Dendritic cell treated with granulocyte-macrophage colony-stimulating factor and Interleukin-4, amounts not matched to agents 40 ng/mL and 50 ng/mL, for 4 days (primary cell): ENCODE measurements around the gene EYA3.
"Not testable (repeated sequence)": the region's sequence is repeated elsewhere in the genome, so short reads cannot be mapped to it uniquely, and the experiment has no call there.

Source experiments
- H3K27ac Mint-ChIP-seq: one replicate; pipeline ENCODE4 v1.8.0; 2022; ENCODE audit warnings: mild to moderate bottlenecking, mixed read lengths
- H3K27me3 Mint-ChIP-seq: one replicate; pipeline ENCODE4 v1.8.0; 2022; ENCODE audit warnings: mild to moderate bottlenecking, mixed read lengths
- H3K36me3 Mint-ChIP-seq: one replicate; pipeline ENCODE4 v1.8.0; 2022; ENCODE audit warnings: low read depth, mixed read lengths
- H3K4me1 Mint-ChIP-seq: one replicate; pipeline ENCODE4 v1.8.0; 2022; ENCODE audit warnings: low read depth, mixed read lengths
- H3K4me3 Mint-ChIP-seq: one replicate; pipeline ENCODE4 v1.8.0; 2022; ENCODE audit warnings: mild to moderate bottlenecking, moderate library complexity, mixed read lengths
- H3K9me3 Mint-ChIP-seq: one replicate; pipeline ENCODE4 v1.8.0; 2022; ENCODE audit warnings: mixed read lengths
- intact Hi-C: fragments of 100-400 bp; cut with micrococcal nuclease; formaldehyde crosslinking; loops from one replicate; pipeline ENCODE4 v1.15.0; 2022

EYA3 gene

GRCh38 chr1:27999055-27999454 is 89.4 kb downstream of the EYA3 start:
- Mint-ChIP-seq H3K27me3 (no peaks in the 10 kb centered on the region), H3K27ac (no peak overlapping the region), H3K9me3 (no peaks in the 10 kb centered on the region), H3K4me3 (no peak overlapping the region), H3K4me1 (peaks cover 6% of the 10 kb centered on the region), H3K36me3 (peaks cover 94% of the 10 kb centered on the region)
- intact Hi-C loops = no loop called here

DNA sequence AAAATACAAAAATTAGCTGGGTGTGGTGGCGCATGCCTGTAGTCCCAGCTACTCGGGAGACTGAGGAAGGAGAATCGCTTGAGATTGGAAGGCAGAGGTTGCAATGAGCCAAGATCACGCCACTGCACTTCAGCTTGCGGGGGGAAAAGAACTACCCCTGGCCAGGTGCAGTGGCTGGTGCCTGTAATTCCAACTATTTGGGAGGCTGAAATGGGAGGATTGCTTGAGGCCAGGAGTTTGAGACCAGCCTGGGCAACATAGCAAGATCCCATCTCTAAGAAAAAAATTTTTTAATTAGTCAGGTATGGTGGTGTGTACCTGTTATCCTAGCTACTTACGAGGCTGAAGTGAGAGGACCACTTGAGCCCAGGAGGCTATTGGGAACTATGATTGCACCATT is 93.9 kb downstream of the EYA3 start:
- Mint-ChIP-seq H3K36me3 (peaks cover 85% of the 10 kb centered on the region), H3K27ac (peak overlapping the region; percentile 79), H3K4me1 (peaks cover 16% of the 10 kb centered on the region)
- H3K9me3 Mint-ChIP-seq, H3K27me3 Mint-ChIP-seq, intact Hi-C loops, H3K4me3 Mint-ChIP-seq: not testable (repeated sequence)

DNA sequence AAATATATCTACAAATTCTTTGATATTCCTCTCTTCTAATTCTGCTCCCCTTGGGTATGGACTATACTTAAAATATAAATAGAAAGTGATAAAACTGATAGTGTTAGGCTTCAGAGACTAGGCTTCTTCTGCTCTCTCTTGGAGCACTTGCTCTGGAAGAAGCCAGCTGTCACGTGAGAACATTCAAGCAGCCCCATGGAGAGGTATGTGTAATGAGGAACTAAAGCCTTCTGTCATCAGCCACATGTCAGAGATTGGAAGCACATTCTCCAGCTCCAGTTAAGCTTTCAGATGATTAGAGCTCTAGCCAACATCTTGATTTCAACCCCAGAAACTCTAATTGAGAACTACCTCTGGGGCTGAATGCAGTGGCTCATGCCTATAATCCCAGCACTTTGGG is 94.3 kb downstream of the EYA3 start:
- no peaks in the 10 kb centered on the region for H3K9me3 Mint-ChIP-seq
- peaks cover 16% of the 10 kb centered on the region for H3K4me1 Mint-ChIP-seq
- intact Hi-C loops = no loop called here
- peak overlapping the region; percentile 79 for H3K27ac Mint-ChIP-seq
- no peak overlapping the region for H3K4me3 Mint-ChIP-seq
- H3K36me3 Mint-ChIP-seq = peaks cover 85% of the 10 kb centered on the region
- no peaks in the 10 kb centered on the region for H3K27me3 Mint-ChIP-seq

DNA sequence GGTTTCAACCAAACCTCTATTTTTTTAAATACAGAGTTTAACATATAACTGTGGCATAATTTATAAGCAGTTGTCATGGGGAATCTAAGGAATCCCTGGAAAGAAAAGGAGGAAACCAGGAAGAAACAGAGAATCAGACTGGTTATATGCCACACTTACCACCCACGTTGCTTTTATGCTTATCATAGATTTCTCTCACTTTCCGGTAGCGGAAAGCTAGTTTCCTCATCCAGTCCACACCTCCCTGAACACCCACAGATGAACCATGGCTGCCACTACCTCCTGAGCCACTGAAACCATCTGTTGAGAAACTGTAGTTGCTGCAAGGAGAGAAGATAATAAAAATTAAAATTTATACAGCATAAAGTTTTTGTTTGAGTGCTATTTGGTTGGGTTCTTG is 95.2 kb downstream of the EYA3 start:
- peaks cover 85% of the 10 kb centered on the region for H3K36me3 Mint-ChIP-seq

DNA sequence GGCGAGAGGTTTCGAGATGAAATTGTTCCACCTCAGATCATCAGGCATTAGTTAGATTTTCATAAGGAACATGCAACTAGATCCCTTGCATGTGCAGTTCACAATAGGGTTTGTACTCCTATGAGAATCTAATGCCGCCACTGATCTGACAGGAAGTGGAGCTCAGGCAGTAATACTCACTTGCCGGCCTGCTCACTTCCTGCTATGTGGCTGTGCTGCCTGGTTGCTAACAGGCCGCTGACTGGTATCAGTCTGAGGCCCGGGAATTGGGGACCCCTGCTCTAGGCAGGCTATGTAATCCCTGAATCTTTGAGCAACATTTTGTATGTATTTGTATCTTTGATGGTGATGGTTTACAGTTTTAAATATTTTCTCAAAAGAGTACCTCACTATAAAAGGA is 96.1 kb downstream of the EYA3 start:
- intact Hi-C loops = no loop called here
- Mint-ChIP-seq H3K27me3 (no peaks in the 10 kb centered on the region), H3K4me3 (no peak overlapping the region), H3K4me1 (peaks cover 16% of the 10 kb centered on the region), H3K27ac (peak overlapping the region; percentile 32), H3K9me3 (no peaks in the 10 kb centered on the region), H3K36me3 (peaks cover 85% of the 10 kb centered on the region)

More for the DNA sequence above, 95.2 kb downstream of the EYA3 start:
- Mint-ChIP-seq H3K27ac (peak overlapping the region; percentile 79), H3K9me3 (no peaks in the 10 kb centered on the region), H3K27me3 (no peaks in the 10 kb centered on the region), H3K4me3 (no peak overlapping the region), H3K4me1 (peaks cover 16% of the 10 kb centered on the region)
- intact Hi-C loops = no loop called here

DNA sequence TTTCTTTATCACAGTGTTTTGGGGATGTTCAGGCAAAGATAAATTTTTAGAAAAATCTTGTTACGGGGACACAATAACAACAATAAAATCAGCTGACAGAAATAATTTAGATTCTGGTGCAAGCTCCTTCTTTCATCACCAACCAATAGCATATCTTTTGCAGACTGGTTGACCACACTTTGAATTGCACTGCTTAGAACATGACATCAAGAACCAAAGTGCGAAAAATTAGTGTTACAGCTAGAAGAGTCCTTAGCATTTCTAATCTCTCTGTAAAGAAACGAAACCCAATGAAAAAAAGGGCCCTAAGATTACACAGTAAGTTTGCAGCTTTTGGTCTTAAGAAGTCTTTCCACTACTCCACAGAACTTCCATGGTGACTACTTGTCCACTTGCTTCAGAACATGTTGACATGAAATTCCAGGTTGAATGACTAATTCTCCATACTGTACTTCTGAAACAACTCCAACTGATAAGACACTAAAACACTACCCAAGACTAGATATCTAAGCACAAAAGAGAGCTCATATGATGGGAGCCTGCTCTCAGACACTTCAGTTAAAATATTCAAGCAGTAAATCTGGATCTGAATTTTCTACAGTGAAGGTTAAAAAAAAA is 97.4 kb downstream of the EYA3 start:
- Mint-ChIP-seq H3K4me1 (peaks cover 16% of the 10 kb centered on the region), H3K27ac (no peak overlapping the region), H3K36me3 (peaks cover 80% of the 10 kb centered on the region), H3K27me3 (no peaks in the 10 kb centered on the region), H3K9me3 (no peaks in the 10 kb centered on the region), H3K4me3 (no peak overlapping the region)
- intact Hi-C loops = no loop called here

- H3K4me3 Mint-ChIP-seq = no peak overlapping the region
- no peaks in the 10 kb centered on the region for H3K9me3 Mint-ChIP-seq
- intact Hi-C loops = loop anchor here (5.0 kb wide), 1 partner anchor 39 kb away; no protein-coding TSS in a partner anchor
- no peak overlapping the region for H3K27ac Mint-ChIP-seq
- H3K36me3 Mint-ChIP-seq = peaks cover 56% of the 10 kb centered on the region
- H3K27me3 Mint-ChIP-seq = no peaks in the 10 kb centered on the region
- peaks cover 6% of the 10 kb centered on the region for H3K4me1 Mint-ChIP-seq
Measured at GRCh38 chr1:27981145-27981544, 107.3 kb downstream of the EYA3 start.

DNA sequence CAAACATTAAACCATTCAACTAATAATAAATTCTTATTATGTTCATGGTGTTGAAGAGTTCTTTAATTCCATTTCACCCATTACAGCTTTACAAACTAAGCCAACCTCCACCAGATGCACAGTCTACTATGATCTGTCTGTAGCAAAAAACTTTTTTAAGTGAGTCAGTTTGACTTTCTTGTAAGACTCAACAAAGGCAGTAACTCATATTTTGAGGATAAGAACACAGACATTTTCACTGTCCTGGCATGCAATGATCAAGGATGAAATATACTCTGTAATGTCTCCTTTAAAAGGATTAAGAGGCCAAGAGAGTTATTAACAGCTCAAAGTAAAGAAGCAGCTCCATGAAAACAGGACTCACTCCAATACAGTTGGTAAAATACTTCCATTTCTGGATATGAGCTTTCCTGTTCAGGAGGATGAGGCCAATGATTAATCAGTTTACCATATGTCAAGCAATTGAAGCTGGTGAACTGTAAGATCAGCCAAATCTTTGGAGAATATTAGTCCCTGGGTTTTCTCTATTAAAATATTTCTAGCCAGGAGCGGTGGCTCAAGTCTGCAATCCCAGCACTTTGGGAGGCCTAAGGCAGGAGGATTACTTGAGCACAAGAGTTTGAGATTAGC is 108.1 kb downstream of the EYA3 start:
- Mint-ChIP-seq H3K4me1 (peaks cover 6% of the 10 kb centered on the region), H3K27ac (no peak overlapping the region), H3K9me3 (no peaks in the 10 kb centered on the region), H3K36me3 (peaks cover 53% of the 10 kb centered on the region), H3K27me3 (no peaks in the 10 kb centered on the region), H3K4me3 (no peak overlapping the region)
- intact Hi-C loops = loop anchor here (5.0 kb wide), 1 partner anchor 38 kb away; no protein-coding TSS in a partner anchor

- Mint-ChIP-seq H3K9me3 (no peaks in the 10 kb centered on the region), H3K27ac (no peak overlapping the region), H3K4me3 (no peak overlapping the region), H3K36me3 (peaks cover 49% of the 10 kb centered on the region), H3K4me1 (peaks cover 6% of the 10 kb centered on the region), H3K27me3 (no peaks in the 10 kb centered on the region)
- intact Hi-C loops = loop anchor here (2.0 to 5.0 kb wide), 2 partner anchors 38 to 121 kb away; no protein-coding TSS in a partner anchor
Measured at GRCh38 chr1:27979859-27980201, 108.6 kb downstream of the EYA3 start.

GRCh38 chr1:27979151-27979858 is 109.1 kb downstream of the EYA3 start:
- intact Hi-C loops = loop anchor here (2.0 kb wide), 1 partner anchor 121 kb away; no protein-coding TSS in a partner anchor
- peaks cover 6% of the 10 kb centered on the region for H3K4me1 Mint-ChIP-seq
- no peaks in the 10 kb centered on the region for H3K27me3 Mint-ChIP-seq
- H3K36me3 Mint-ChIP-seq = peaks cover 49% of the 10 kb centered on the region
- no peak overlapping the region for H3K4me3 Mint-ChIP-seq
- no peaks in the 10 kb centered on the region for H3K9me3 Mint-ChIP-seq
- no peak overlapping the region for H3K27ac Mint-ChIP-seq

DNA sequence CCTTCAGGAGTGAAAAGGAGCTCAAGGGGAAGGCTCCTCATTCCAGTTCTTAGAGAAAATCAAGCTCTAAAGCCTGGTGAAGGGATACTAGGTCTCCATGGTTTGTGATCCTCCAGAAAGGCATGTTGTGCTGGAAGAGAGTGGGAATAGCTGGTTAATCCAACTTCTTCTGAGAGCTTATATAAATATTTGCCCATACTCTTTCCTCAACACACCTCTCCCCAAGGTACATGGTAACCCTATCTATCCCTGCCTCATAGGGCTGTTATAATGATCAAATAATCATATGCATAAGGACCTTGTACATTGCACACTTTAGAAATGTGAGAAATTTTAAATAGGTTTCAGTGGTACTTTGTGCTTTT is 114.0 kb downstream of the EYA3 start:
- H3K27ac Mint-ChIP-seq = no peak overlapping the region
- H3K4me1 Mint-ChIP-seq = peaks cover 5% of the 10 kb centered on the region
- H3K4me3 Mint-ChIP-seq = no peak overlapping the region
- H3K27me3 Mint-ChIP-seq = no peaks in the 10 kb centered on the region
- H3K9me3 Mint-ChIP-seq = no peaks in the 10 kb centered on the region
- H3K36me3 Mint-ChIP-seq = peaks cover 79% of the 10 kb centered on the region
- intact Hi-C loops = no loop called here

DNA sequence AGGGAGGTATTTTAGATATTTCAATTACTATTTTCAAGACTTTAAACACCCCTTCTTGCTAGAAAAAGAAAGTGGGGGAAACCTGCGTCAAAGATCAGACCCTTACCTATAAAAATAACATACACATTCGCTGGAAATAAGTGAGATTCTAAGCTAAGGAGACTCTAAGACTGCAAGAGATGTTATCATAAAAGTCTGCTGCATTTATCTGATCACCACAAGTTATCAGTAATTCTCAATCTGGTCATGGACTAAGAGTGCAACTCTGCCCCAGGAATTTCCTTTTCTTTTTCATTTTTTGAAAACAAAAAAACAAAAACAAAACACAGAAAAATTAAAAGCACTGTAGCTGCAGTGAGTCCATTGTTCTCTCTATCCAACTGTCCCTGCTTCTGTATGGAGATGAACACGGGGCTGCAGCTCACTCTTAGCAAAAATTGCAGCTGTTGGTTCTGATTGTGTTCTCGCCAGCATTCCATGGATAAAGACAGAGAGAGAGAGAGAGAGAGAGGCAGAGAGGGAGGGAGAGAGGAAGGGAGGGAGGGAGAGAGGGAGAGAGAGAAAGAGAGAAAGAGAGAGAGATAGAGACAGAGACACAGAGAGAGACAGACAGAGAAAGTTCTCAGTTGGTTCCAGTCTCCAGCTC is 114.5 kb downstream of the EYA3 start:
- peaks cover 7% of the 10 kb centered on the region for H3K4me1 Mint-ChIP-seq
- no peak overlapping the region for H3K4me3 Mint-ChIP-seq
- no peak overlapping the region for H3K27ac Mint-ChIP-seq
- no peaks in the 10 kb centered on the region for H3K27me3 Mint-ChIP-seq
- peaks cover 78% of the 10 kb centered on the region for H3K36me3 Mint-ChIP-seq
- H3K9me3 Mint-ChIP-seq = no peaks in the 10 kb centered on the region
- intact Hi-C loops = no loop called here

DNA sequence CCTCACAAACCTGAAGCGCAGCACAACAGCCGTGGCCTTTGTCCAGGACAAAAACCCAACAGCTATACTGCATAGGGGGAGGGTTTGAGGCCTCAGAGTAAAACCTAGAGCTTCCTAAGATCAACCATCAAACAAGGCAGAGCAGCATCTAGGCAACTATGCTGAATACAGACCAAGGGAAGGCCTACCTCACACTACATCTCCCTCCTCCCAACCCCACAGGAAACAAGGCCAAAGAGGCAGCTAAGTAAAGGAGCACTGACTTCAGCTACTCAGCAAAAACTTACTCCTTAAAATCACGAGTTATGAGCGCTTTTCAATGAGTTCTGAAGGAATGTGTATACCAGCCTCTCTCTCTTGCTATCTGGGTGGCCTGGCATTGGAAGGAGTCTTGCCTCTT is 116.3 kb downstream of the EYA3 start:
- H3K27ac Mint-ChIP-seq = no peak overlapping the region
- peaks cover 78% of the 10 kb centered on the region for H3K36me3 Mint-ChIP-seq
- peaks cover 15% of the 10 kb centered on the region for H3K4me1 Mint-ChIP-seq
- intact Hi-C loops = no loop called here
- no peaks in the 10 kb centered on the region for H3K9me3 Mint-ChIP-seq
- no peak overlapping the region for H3K4me3 Mint-ChIP-seq
- no peaks in the 10 kb centered on the region for H3K27me3 Mint-ChIP-seq

GRCh38 chr1:27971674-27972073 is 116.7 kb downstream of the EYA3 start:
- Mint-ChIP-seq H3K36me3 (peaks cover 78% of the 10 kb centered on the region), H3K27ac (no peak overlapping the region), H3K27me3 (no peaks in the 10 kb centered on the region), H3K4me1 (peaks cover 15% of the 10 kb centered on the region), H3K9me3 (no peaks in the 10 kb centered on the region), H3K4me3 (no peak overlapping the region)
- intact Hi-C loops = no loop called here
